Fibroblast of lung (primary cell): ENCODE measurements around the gene DLAT. TPM values are rescaled to one million over a fixed set of nuclear protein-coding genes. Genes with fewer than 3 reads are reported as not detected.
"Not testable (repeated sequence)": the region's sequence is repeated elsewhere in the genome, so short reads cannot be mapped to it uniquely, and the experiment has no call there.

ENCODE experiments used
- DNase-seq, 2 donors: peaks; one replicate each; pipeline versions ENCODE4 v3.0.0 to v3.0.0-alpha.2; 2010; ENCODE audit warnings: low read depth in 2 of 2
- H2AFZ ChIP-seq: 2 replicates; pipeline ENCODE4 v1.5.1; 2012; ENCODE audit warnings: low read length, control low read depth, inconsistent platforms
- H3K27ac ChIP-seq: 2 replicates; pipeline ENCODE4 v1.5.1; 2011; ENCODE audit warnings: low read length, control low read depth; ENCODE audit not compliant: insufficient read depth
- H3K27me3 ChIP-seq: 2 replicates; pipeline ENCODE4 v1.5.1; 2011; ENCODE audit warnings: mild to moderate bottlenecking, low read length; ENCODE audit not compliant: control insufficient read depth, insufficient read depth
- H3K36me3 ChIP-seq: 2 replicates; pipeline ENCODE4 v1.5.1; 2011; ENCODE audit warnings: low read length; ENCODE audit not compliant: control insufficient read depth, insufficient read depth
- H3K4me1 ChIP-seq: 2 replicates; pipeline ENCODE4 v1.5.1; 2011; ENCODE audit warnings: low read length; ENCODE audit not compliant: control insufficient read depth, insufficient read depth; ENCODE audit errors: extremely low read depth
- H3K4me2 ChIP-seq: 2 replicates; pipeline ENCODE4 v1.5.1; 2011; ENCODE audit warnings: low read length, control low read depth; ENCODE audit not compliant: insufficient read depth; ENCODE audit errors: extremely low read depth
- H3K4me3 ChIP-seq, 4 experiments: fragments of 200-600 bp in 1 of 4; sonication (generic) in 1 of 4; replicated peaks in 1 of 4; 2 replicates each; pipeline ENCODE4 v1.5.1; 2011 to 2016; ENCODE audit warnings: low read length in 4 of 4, low read depth in 3 of 4, mild to moderate bottlenecking in 3 of 4, control low read depth in 2 of 4, inconsistent platforms in 1 of 4, mixed read lengths in 1 of 4; ENCODE audit not compliant: insufficient read depth in 1 of 4; ENCODE audit errors: control extremely low read depth in 1 of 4
- H3K79me2 ChIP-seq: 2 replicates; pipeline ENCODE4 v1.5.1; 2012; ENCODE audit warnings: mild to moderate bottlenecking, low read length, inconsistent platforms; ENCODE audit not compliant: control insufficient read depth, insufficient read depth
- H3K9ac ChIP-seq: 2 replicates; pipeline ENCODE4 v1.5.1; 2011; ENCODE audit warnings: mild to moderate bottlenecking, low read length, control low read depth; ENCODE audit not compliant: insufficient read depth
- H3K9me3 ChIP-seq: 2 replicates; pipeline ENCODE4 v1.5.1; 2012; ENCODE audit warnings: low read depth, low read length; ENCODE audit not compliant: control insufficient read depth, insufficient read depth
- H4K20me1 ChIP-seq: 2 replicates; pipeline ENCODE4 v1.5.1; 2011; ENCODE audit warnings: low read length; ENCODE audit not compliant: control insufficient read depth, insufficient read depth; ENCODE audit errors: extremely low read depth
- EZH2 ChIP-seq: IDR thresholded peaks from 2 replicates; pipeline ENCODE4 v1.5.1; 2012; ENCODE audit warnings: low read length, control low read depth, mild to moderate bottlenecking; ENCODE audit errors: missing control alignments
- polyA plus RNA-seq, 2 donors: library from polyadenylated mRNA; depleted of rRNA in 1 of 2; stranded (reverse) in 1 of 2; unstranded in 1 of 2; fragments of >200 nt; gene quantifications; 2 replicates each; pipeline ENCODE4 v1.2.1, GENCODE V29; 2011 to 2012; ENCODE audit warnings: missing spikeins in 1 of 2
- total RNA-seq: library from RNA; depleted of rRNA; stranded (reverse); fragments of >200 nt; gene quantifications from 2 replicates; pipeline ENCODE4 v1.2.1, GENCODE V29; 2014
- TF ChIP-seq, protein P1 (sequence below), 2 donors: IDR thresholded peaks in 1 of 2; conservative IDR thresholded peaks in 1 of 2; 1 replicate in 1 of 2; 2 replicates in 1 of 2; pipeline ENCODE4 v1.5.1; 2011 to 2012; ENCODE audit warnings: low read length in 2 of 2, control low read depth in 1 of 2, inconsistent platforms in 1 of 2, low read depth in 1 of 2, mild to moderate bottlenecking in 1 of 2

DLAT gene
- total and polyA plus RNA-seq, 2 donors (not counting 1 experiment from before 2014, with no cell fraction given), result 33.9 to 37.8 TPM

GRCh38 chr11:112023104-112023503 is 2.1 kb upstream of the DLAT start:
- Histone ChIP-seq H2AFZ (no peak overlapping the region), H3K4me1 (no peaks in the 10 kb centered on the region), H3K9ac (no peak overlapping the region), H3K36me3 (peaks cover 2% of the 10 kb centered on the region), H3K4me2 (no peak overlapping the region), H3K4me3 (no peak overlapping the region), H3K27me3 (no peaks in the 10 kb centered on the region), H4K20me1 (no peaks in the 10 kb centered on the region), H3K79me2 (peaks cover 7% of the 10 kb centered on the region), H3K9me3 (no peaks in the 10 kb centered on the region), H3K27ac (no peak overlapping the region)
- TF ChIP-seq, protein P1, sequence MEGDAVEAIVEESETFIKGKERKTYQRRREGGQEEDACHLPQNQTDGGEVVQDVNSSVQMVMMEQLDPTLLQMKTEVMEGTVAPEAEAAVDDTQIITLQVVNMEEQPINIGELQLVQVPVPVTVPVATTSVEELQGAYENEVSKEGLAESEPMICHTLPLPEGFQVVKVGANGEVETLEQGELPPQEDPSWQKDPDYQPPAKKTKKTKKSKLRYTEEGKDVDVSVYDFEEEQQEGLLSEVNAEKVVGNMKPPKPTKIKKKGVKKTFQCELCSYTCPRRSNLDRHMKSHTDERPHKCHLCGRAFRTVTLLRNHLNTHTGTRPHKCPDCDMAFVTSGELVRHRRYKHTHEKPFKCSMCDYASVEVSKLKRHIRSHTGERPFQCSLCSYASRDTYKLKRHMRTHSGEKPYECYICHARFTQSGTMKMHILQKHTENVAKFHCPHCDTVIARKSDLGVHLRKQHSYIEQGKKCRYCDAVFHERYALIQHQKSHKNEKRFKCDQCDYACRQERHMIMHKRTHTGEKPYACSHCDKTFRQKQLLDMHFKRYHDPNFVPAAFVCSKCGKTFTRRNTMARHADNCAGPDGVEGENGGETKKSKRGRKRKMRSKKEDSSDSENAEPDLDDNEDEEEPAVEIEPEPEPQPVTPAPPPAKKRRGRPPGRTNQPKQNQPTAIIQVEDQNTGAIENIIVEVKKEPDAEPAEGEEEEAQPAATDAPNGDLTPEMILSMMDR (conservative IDR thresholded peaks at IDR 0.05 in 1 of 2, IDR thresholded peaks at IDR 0.05 in 1 of 2; ENCODE audit: low read depth in 1 of 2, low read length in 2 of 2), result no peak
- TF ChIP-seq EZH2, result no peak
- no peak for DNase-seq

DNA sequence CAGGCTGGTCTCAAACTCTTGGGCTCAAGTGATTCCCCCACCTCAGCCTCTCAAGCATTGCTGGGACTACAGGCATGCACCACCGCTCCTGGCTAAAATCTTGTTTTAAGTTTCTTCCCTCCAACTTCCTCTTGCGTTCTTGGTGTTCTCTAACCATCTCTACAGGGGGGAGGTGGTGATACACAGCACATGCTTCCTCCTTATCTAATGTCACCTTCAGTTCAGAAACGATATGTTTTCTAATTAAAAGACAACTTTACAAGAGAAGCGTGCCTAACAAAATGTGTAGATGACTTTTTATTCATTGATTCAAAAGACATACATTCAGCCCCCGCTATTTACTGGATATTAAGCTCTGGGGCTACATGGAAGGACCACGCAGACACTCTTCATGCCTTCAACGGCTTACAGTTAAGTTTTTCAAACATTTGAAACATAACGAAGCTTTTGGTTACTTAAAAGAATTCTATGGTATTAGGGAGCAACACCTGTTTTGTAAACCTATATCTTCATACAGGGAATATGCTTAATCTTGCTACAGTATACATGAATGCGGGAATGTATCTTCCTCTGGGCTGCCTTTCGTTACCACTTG is 933 bp upstream of the DLAT start:
- peak overlapping the region; percentile 96 for H3K4me2 ChIP-seq
- no peaks in the 10 kb centered on the region for H3K27me3 ChIP-seq
- H3K4me1 ChIP-seq, result no peaks in the 10 kb centered on the region
- no peaks in the 10 kb centered on the region for H4K20me1 ChIP-seq
- no peaks in the 10 kb centered on the region for H3K36me3 ChIP-seq
- H3K27ac ChIP-seq, result no peak overlapping the region
- peak overlapping the region; percentile 75 to 91 (median 83) for H3K4me3 ChIP-seq
- H3K9ac ChIP-seq, result no peak overlapping the region
- H3K79me2 ChIP-seq, result peaks cover 7% of the 10 kb centered on the region
- DNase-seq, result no peak
- no peaks in the 10 kb centered on the region for H3K9me3 ChIP-seq
- TF ChIP-seq, protein P1 (conservative IDR thresholded peaks at IDR 0.05 in 1 of 2, IDR thresholded peaks at IDR 0.05 in 1 of 2; ENCODE audit: low read depth in 1 of 2, low read length in 2 of 2), result no peak
- H2AFZ ChIP-seq, result peak overlapping the region; percentile 96

GRCh38 chr11:112025707-112026106 is 499 bp downstream of the DLAT start:
- DNase-seq, result peak; percentile 19 to 35
- Histone ChIP-seq H3K79me2 (peaks cover 7% of the 10 kb centered on the region), H3K9ac (peak overlapping the region; percentile 76), H3K36me3 (peaks cover 4% of the 10 kb centered on the region), H3K27ac (peak overlapping the region; percentile 79), H3K4me3 (peak overlapping the region; percentile 75 to 91 (median 83)), H3K9me3 (no peaks in the 10 kb centered on the region), H3K4me2 (peak overlapping the region; percentile 96), H2AFZ (peak overlapping the region; percentile 96), H3K4me1 (no peaks in the 10 kb centered on the region), H3K27me3 (no peaks in the 10 kb centered on the region), H4K20me1 (no peaks in the 10 kb centered on the region)
- TF ChIP-seq EZH2, result no peak
- TF ChIP-seq, protein P1 (conservative IDR thresholded peaks at IDR 0.05 in 1 of 2, IDR thresholded peaks at IDR 0.05 in 1 of 2; ENCODE audit: low read depth in 1 of 2, low read length in 2 of 2), result no peak

- H3K27ac ChIP-seq, H3K4me3 ChIP-seq, H3K27me3 ChIP-seq, H3K36me3 ChIP-seq, H3K9me3 ChIP-seq, H4K20me1 ChIP-seq, H3K4me1 ChIP-seq, DNase-seq, H3K9ac ChIP-seq, H3K79me2 ChIP-seq, H3K4me2 ChIP-seq, H2AFZ ChIP-seq: not testable (repeated sequence)
Observed at GRCh38 chr11:112026784-112027410, 1.7 kb downstream of the DLAT start.
